ENCODE data around the gene IL1RAPL2.

IL1RAPL2 gene

GRCh38 chrX:105126201-105126600 is 560.2 kb downstream of the IL1RAPL2 start:
- TF ChIP-seq CTCF (IDR thresholded peaks at IDR 0.05; ENCODE audit: insufficient read depth, missing control alignments), result no peak
- no peak for FAIRE-seq
- DNase-seq (ENCODE audit: insufficient read length, low spot score), result no peak

GRCh38 chrX:105134273-105134672 is 568.3 kb downstream of the IL1RAPL2 start:
- DNase-seq (ENCODE audit: insufficient read length, low spot score), result no peak
- FAIRE-seq, result no peak
- no peak for TF ChIP-seq CTCF (IDR thresholded peaks at IDR 0.05; ENCODE audit: insufficient read depth, missing control alignments)

- DNase-seq (ENCODE audit: insufficient read length, low spot score) (no peak), FAIRE-seq (no peak)
- TF ChIP-seq CTCF (IDR thresholded peaks at IDR 0.05; ENCODE audit: insufficient read depth, missing control alignments), result no peak
Measured at GRCh38 chrX:105136786-105137185, 570.8 kb downstream of the IL1RAPL2 start.

GRCh38 chrX:105150036-105150435 is 584.0 kb downstream of the IL1RAPL2 start:
- DNase-seq (ENCODE audit: insufficient read length, low spot score) (no peak), FAIRE-seq (no peak)
- TF ChIP-seq CTCF (IDR thresholded peaks at IDR 0.05; ENCODE audit: insufficient read depth, missing control alignments), result no peak

GRCh38 chrX:105150557-105150956 is 584.6 kb downstream of the IL1RAPL2 start:
- no peak for FAIRE-seq
- DNase-seq (ENCODE audit: insufficient read length, low spot score), result no peak

GRCh38 chrX:105167233-105167632 is 601.2 kb downstream of the IL1RAPL2 start:
- DNase-seq (ENCODE audit: insufficient read length, low spot score), result no peak
- no peak for FAIRE-seq
- no peak for TF ChIP-seq CTCF (IDR thresholded peaks at IDR 0.05; ENCODE audit: insufficient read depth, missing control alignments)

More at GRCh38 chrX:105150557-105150956, 584.6 kb downstream of the IL1RAPL2 start:
- TF ChIP-seq CTCF (IDR thresholded peaks at IDR 0.05; ENCODE audit: insufficient read depth, missing control alignments), result no peak

GRCh38 chrX:105168577-105168976 is 602.6 kb downstream of the IL1RAPL2 start:
- FAIRE-seq, result no peak
- TF ChIP-seq CTCF (IDR thresholded peaks at IDR 0.05; ENCODE audit: insufficient read depth, missing control alignments), result no peak
- no peak for DNase-seq (ENCODE audit: insufficient read length, low spot score)
